Measurements from ENCODE around the gene BANK1.

DNA sequence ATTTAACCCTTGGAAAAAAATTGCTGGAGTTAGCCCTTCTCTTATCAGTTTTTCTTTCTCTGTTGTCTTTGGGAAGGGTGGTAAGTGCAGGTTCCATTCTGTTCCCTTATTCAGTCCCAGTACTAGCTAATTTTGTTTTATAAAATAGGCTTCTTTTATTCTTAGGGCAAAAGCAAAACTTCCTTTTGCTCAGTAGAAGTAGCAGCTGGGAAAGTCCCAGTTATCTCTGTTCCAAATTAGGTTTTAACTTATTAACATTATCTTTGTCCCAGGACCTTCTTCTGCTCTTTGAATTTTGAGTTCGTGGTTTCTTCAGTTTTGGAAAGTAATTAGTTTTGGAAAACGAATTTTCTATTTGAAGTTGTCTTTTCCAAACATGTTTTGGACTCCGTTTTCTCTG is 61.1 kb downstream of the BANK1 start:
- TF ChIP-seq POLR2A (IDR thresholded peaks at IDR 0.05; ENCODE audit: low read length) (no peak), GATA1 (IDR thresholded peaks at IDR 0.05; ENCODE audit: low read depth, low read length) (no peak)
